H4 (cell line): ENCODE data around the gene CIZ1. TPM values are rescaled to one million over a fixed set of nuclear protein-coding genes. Genes with fewer than 3 reads are reported as not detected.
"Not testable (repeated sequence)": the region's sequence is repeated elsewhere in the genome, so short reads cannot be mapped to it uniquely, and the experiment has no call there.

Source experiments
- DNase-seq: peaks from one replicate; pipeline ENCODE4 v3.0.0-alpha.2; 2015; ENCODE audit warnings: low spot score
- total RNA-seq: library from RNA; depleted of rRNA; stranded (reverse); fragments of >200 nt; shearing (Covaris generic); gene quantifications from 2 replicates; pipeline ENCODE4 v1.2.3, GENCODE V29; 2014

Gene CIZ1
- total RNA-seq, 1 experiment from 2014 or later, result 32.0 TPM

- DNase-seq, result no peak
Observed at GRCh38 chr9:128145951-128146351, 45.4 kb downstream of the CIZ1 start.

DNA sequence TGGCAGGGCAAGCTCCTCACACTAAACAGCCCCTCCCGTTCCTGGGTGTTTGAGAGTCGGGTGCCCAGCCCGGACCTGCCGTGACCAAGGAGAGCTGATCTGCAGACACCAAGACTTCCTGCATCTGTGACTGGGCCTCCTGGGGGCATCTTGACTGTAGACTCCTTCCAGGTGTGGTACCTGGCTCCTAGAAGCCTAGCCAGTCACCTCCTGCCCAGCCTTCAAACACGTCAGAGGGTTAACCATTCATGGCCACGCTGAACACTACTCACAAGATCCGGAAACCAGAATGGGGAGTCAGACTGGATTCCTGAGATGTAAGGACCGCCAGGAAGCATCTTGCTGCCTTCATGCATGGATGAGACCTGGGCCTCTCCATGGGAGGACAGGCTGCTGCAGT lies 45.8 kb downstream of the CIZ1 start:
- DNase-seq, result no peak

DNA sequence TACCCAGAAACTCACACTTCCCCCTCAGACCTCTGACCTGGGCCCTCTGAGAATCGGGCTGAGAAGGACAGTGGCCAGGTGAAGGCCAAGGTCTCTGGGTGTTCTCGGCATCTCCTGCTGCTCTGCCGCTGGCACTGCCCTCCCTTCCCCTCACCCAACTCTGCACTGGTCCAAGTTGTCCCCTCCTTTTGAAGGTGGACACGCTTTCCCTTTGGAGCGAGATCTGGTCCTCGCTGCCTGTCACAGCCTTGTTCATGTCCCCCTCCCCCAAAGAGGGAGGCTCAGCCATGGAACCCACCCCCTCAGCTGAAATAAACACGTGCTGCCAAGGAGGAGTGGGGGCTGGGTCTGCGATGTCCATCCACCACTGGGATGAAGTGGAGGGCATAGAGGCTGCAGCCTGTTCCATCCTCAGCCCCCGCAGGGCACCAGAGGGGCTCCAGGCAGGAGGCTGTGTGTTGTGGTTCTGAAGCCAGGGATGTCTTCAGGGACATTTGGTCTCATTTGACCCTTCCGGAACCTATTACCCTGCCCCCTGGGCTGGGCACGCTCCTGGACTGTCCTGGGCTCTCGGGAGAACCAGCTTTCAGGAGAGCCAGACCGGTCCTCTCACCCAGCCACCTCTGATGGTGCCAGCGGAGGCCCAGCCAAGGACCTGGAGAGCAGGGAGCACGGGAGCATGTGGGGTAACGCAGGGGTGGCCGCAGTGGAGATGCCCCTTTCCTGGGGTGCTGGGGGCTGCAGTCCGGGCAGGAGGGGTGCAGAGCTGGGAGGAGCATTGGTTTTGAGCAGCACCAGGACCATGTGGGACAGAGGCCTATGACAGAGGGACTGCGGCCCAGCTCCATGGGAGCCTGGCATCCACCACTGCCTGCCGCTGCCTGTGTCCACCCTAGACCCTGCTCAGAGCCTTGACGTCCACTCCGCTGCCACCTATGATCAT lies 46.9 kb downstream of the CIZ1 start:
- DNase-seq, result no peak

DNA sequence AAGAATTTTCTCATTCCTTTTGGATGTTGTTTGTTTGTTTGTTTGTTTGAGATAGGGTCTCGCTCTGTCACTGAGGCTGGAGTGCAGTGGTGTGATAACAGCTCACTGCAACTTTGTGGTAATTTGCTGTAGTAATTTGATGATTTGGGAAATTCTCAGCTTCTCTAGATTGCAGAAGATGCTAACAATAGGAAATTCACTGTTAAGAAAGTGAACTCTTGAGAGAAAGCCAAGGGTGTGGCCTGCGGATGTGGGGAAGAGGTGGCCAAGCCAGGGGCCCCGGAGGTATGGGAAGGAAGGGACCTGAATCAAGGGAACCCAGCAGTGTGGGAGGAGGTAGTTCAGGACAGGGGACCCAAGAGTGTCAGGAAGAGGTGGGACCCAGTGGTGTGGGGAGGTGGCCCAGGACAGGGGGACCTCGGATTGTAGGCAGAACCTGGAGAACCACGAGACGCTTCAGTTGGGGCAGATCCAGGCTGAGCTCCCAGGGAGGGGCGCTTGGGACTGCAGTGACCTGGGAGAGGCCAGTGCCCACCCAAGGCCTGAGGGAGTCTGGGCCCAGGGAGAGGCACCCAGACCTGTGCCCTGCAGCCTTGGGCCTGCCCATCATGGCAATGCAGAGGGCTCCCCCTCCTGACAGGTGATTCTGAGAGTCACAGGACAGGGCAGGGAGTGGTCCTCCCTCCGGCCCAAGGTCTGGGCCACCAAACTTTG lies 47.7 kb downstream of the CIZ1 start:
- DNase-seq, result no peak

DNA sequence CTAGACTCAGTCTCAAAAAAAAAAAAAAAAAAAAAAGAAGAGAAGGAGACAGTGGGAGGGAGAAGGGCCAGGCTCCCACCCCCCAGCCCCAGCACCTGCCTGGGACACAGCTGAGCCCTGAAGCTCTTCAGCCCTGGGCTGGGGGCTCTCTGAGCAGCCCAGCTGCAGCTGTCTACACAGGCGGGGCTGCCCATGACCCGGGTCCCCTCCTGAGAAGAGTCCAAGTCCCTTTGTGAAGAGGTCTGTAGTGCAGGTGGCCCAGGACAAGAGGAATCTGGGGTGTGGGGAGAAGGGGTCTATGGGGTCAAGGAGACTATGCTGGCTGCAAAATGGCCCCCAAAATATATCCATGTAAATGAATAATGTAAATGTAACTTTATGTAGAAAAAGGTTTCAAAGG lies 48.8 kb downstream of the CIZ1 start:
- DNase-seq, result no peak

DNA sequence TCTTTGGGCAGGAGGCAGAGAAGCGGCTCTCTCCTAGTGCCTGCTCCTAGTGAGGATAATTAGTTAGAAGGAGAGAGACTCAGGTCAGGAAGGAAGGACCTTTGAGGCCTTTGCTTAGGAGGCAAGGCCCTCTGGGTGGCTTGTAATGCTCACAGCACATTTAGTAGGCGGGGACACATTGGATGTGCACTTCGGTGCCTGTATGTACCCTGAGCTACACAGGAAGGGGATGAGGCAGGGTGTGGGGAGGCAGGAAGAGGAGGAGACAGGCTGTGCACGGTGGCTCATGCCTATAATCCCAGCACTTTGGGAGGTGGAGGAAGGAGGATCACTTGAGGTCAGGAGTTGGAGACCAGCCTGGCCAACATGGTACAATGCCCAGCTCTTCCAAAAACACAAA lies 49.3 kb downstream of the CIZ1 start:
- DNase-seq, result no peak

DNA sequence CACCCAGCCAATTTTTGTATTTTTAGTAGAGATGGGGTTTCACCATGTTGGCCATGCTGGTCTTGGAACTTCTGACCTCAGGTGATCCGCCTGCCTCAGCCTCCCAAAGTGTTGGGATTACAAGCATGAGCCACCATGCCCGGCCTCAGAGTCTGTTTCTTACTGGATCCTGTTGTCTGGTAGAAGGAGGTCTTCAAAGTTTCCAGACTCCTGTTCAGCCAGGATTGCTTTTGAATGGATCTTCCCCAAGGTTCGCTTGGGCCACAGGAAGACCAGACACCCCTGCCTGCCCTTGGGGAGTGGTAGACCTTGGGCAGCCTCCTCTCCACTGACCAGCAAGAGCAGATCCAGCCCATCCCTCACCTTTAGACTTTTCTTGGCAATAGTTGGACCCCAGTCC lies 49.8 kb downstream of the CIZ1 start:
- no peak for DNase-seq

GRCh38 chr9:128139621-128140020 lies 51.8 kb downstream of the CIZ1 start:
- DNase-seq, result no peak

DNA sequence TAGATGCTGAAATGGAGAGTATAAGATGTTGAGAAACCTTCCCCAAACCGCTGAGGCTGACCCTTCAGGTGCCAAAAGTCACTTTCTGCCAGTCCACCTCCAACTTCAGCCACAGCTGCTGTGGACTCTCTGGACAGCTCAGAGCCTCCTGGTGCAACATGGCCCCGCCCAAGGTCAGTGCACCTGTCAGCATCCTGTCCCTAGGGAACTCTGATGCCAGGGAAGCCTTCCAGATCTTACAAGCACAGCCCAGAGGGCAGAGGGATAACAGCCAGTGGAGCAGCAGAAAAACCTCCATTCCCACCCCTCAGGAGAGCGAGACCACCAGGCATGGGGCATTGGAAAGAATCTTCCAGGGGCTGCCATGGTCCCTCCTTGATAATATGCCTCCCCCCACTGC lies 53.4 kb downstream of the CIZ1 start:
- DNase-seq, result no peak

GRCh38 chr9:128136816-128137793 lies 54.3 kb downstream of the CIZ1 start:
- DNase-seq, result no peak

GRCh38 chr9:128135561-128135960 lies 55.8 kb downstream of the CIZ1 start:
- DNase-seq, result not testable (repeated sequence)

DNA sequence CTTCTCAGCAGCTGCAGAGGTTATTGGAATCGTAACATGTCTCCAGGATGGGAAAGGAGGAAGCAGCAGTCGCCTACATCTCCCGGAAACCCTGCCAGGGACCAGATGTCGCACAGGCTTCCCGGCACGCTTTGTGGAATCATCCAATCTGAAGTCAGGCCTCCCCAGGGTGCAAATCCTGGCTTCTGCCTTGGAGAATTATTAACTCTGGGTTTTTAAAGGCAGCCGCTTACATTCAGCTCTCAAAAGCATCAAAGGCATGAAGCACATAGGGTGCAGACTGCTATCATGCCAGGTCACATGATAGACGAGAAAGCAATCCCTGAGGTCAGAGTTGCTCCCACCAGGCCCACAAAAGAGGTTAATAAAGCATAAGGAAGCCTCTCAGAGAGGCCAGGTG lies 59.2 kb downstream of the CIZ1 start:
- DNase-seq, result not testable (repeated sequence)

DNA sequence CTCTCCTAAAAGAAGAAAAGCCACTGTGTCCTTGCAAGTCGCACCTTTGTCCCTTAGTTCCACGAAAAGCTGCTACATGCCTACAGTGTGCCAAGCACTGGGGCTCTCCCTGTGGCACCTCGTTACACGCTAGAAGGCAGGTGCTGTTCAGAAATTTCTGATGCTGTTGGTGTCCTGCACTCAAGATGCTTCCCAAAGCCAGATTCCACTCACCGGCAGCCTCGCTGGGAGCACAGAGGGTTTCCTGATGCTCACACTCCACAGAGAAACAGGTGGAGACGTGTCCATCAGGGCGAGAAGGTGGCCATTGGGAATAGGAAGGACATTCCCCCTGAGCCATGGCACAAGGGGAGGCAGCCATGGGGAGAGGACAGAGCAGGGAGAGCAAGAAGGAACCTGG lies 60.0 kb downstream of the CIZ1 start:
- not testable (repeated sequence) for DNase-seq

DNA sequence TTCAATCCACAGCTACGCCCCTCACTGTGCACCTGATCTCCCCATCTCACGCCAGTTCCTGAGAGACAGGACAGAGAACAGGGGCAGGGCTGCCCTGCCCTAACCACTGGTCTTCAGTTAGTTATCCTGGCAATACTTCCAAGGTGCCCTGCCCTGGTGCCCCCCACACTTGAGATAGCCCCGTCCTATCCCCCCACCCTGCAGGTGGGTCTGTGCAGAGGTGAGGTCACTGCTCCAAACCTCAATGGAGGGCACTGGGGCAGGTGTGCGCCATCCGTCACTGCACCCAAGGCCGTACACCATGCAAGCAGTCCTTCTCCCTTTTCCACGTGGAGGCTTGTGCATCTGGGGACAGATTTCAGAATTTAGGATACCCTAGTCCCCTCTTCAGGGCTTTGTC lies 60.7 kb downstream of the CIZ1 start:
- not testable (repeated sequence) for DNase-seq

DNA sequence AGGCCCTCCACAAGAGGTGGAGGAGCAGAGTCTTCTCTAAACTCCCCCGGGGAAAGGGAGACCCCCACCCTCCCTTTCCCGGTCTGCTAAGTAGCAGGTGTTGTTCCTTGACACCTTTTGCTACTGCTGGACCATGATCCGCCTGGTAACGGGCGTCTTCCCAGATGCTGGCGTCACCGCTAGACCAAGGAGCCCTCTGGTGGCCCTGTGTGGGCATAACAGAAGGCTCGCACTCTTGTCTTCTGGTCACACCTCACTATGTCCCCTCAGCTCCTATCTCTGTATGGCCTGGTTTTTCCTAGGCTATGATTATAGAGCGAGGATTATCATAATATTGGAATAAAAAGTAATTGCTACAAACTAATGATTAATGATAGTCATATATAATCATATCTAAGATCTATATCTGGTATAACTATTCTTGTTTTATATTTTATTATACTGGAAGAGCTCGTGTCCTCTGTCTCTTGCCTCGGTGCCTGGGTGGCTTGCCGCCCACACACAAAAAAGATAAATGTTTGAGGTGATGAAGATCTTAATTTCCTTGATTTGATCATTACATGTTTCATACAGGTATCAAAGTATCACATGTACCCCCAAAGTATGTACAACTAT lies 61.3 kb downstream of the CIZ1 start:
- DNase-seq, result not testable (repeated sequence)

DNA sequence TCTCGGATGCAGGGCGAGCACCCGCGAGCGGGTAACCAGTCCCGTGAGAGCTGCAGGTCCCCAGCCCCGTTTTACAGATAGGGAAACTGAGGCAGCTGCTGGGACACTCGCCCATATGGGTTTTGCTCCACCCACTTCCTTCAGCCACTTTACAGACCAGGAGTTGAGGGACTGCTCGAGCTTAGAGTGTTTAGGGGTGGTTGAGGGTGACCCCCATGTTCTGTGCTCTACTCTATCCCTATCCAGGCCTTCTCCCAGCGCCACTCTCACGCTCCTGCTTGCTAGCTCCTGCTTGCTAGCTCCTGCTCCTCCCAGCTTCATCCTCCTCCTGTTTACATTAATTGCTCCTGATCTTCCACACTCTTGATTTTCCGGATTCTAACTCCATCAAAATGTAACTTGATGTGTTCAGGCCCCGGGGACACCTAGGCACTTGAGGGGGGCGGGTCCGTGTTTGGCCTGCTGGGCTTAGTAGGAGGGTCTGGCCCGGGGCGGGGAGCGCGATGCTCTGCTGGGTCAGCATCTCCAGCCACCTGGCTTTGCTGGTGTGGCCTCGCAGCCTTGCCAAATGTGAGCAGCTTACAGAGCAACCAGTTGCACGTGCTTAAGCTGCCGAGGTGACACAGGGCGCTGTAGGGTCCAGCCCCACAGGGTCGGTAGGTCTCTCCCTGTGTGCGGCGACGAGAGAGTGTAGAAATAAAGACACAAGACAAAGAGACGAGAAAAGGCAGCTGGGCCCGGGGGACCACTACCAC lies 62.4 kb downstream of the CIZ1 start:
- DNase-seq, result no peak

DNA sequence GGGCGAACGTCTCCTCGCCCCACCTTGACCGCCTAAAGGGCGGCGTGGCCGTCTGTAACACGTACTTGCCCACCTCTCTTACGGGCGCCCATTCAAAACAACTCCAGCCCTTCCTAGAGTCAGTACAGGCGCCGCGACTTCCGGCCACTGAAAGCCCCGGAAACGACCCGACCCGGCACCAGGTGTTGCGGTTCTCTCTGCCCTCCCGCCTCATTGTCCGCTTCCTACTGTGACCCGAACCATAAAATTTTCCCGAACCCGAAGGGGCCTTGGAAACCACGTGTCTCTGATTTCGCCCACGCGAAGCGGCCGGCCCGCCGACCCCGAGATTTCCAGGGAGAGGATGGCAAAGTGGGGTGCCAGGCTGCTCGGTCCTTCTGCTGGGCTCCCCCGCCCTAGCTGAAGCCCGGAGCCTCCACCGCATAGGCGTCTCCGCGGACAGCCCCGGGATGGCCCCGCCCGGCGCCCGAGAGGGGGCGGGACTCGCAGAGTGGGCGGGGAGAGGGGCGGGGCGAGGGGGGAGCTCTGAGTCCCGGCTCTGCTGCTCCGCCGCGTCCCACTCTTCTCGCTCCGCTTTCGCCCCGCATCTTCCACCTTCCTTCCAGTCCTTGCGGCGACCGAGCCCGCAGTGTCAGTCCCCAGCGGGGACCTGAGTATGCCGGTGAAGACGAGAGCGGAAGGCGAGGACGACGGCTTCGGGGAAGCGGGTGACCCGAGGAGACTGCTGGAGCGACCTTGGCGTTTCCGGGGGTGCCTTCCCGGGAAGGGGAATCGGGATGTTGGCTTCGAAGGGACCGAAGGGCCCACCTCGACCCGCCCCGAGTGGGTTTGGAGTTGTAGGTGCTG lies 63.2 kb downstream of the CIZ1 start:
- peak; percentile 84 for DNase-seq

GRCh38 chr9:128127568-128127989 lies 63.8 kb downstream of the CIZ1 start, which contains the start of gene PTGES2:
Gene PTGES2, minus strand, starts transcription at chr9:128127729. Its CDS starts 12 bp downstream, at chr9:128127717.
- DNase-seq, result peak; percentile 58

DNA sequence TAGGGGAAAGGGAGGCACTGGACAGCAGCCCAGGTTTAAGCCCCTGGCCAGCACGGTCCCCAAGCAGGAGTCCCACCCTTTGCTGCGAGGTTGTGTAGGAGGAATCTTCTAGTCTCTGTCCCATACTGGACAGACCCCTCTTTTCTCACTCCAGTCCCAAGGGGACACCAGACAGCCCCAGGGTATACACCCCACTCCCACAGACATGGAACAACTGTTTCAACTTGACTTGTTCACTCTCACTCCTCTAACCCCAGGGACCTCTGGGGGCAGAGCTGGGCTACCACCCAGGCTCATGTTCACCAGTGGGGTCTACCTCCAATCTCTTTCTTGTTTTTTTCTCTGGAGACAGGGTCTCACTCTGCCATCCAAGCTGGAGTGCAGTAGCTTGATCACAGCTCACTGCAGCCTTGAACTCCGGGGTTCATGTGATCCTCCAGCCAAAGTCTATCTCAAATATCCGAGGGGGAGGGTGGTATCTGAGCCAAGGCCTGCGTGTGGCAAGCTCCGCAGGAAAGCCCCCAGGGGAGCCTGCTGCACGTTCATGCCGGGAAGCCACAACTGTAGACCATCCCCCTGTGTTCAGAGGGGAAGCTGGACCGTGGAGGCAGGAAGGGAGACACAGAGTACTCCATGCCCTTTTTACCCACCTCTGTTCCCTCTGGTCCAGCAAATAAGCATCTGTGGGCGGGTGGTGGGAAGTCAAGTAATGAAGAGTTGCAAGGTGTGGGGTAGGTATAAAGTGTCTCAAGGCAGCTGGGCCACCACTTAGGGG lies 65.6 kb downstream of the CIZ1 start:
- no peak for DNase-seq
